Stimulated activated CD4-positive, alpha-beta T cell treated with anti-CD3 and anti-CD28 coated beads, Interleukin-12 subunit alpha, Interleukin-12 subunit beta, amount 100 ng/mL, for 24 hours (primary cell): ENCODE results near the gene ADAM22.
"Not testable (repeated sequence)": the region's sequence is repeated elsewhere in the genome, so short reads cannot be mapped to it uniquely, and the experiment has no call there.

Source experiments
- DNase-seq, 2 experiments: peaks; one replicate each; pipeline ENCODE4 v3.0.0-alpha.2; 2020; ENCODE audit warnings: low read depth in 2 of 2

Gene ADAM22

GRCh38 chr7:88109612-88110011 lies 175.6 kb downstream of the ADAM22 start:
- DNase-seq: no peak

- no peak for DNase-seq
These were observed 177.2 kb downstream of the ADAM22 start for GRCh38 chr7:88111140-88111743.

GRCh38 chr7:88111954-88112471 lies 178.0 kb downstream of the ADAM22 start:
- no peak for DNase-seq

GRCh38 chr7:88115258-88115796 lies 181.3 kb downstream of the ADAM22 start:
- DNase-seq: no peak

GRCh38 chr7:88115816-88116215 lies 181.8 kb downstream of the ADAM22 start:
- no peak for DNase-seq

GRCh38 chr7:88116235-88116795 lies 182.3 kb downstream of the ADAM22 start:
- no peak for DNase-seq

- no peak for DNase-seq
These were observed 183.3 kb downstream of the ADAM22 start for GRCh38 chr7:88117325-88117724.

GRCh38 chr7:88121335-88121734 lies 187.3 kb downstream of the ADAM22 start:
- DNase-seq: no peak

GRCh38 chr7:88127637-88128290 lies 193.7 kb downstream of the ADAM22 start:
- no peak for DNase-seq

GRCh38 chr7:88132725-88133124 lies 198.7 kb downstream of the ADAM22 start:
- no peak for DNase-seq

- DNase-seq: no peak
These were observed 206.9 kb downstream of the ADAM22 start for GRCh38 chr7:88140947-88141346.

- DNase-seq: no peak
These were observed 207.4 kb downstream of the ADAM22 start for GRCh38 chr7:88141479-88141878.

GRCh38 chr7:88141953-88142352 lies 207.9 kb downstream of the ADAM22 start:
- DNase-seq: no peak

GRCh38 chr7:88146616-88147015 lies 212.6 kb downstream of the ADAM22 start:
- DNase-seq: no peak

- DNase-seq: no peak
These were observed 213.3 kb downstream of the ADAM22 start for GRCh38 chr7:88147341-88147740.

- DNase-seq: no peak
These were observed 213.9 kb downstream of the ADAM22 start for GRCh38 chr7:88147949-88148348.

GRCh38 chr7:88150033-88150432 lies 216.0 kb downstream of the ADAM22 start:
- no peak for DNase-seq

- DNase-seq: no peak
These were observed 217.2 kb downstream of the ADAM22 start for GRCh38 chr7:88151119-88151790.

- no peak for DNase-seq
These were observed 219.3 kb downstream of the ADAM22 start for GRCh38 chr7:88153378-88153777.

GRCh38 chr7:88155756-88156155 lies 221.7 kb downstream of the ADAM22 start:
- no peak for DNase-seq

- no peak for DNase-seq
These were observed 222.3 kb downstream of the ADAM22 start for GRCh38 chr7:88156356-88156755.

- DNase-seq: not testable (repeated sequence)
These were observed 225.7 kb downstream of the ADAM22 start for GRCh38 chr7:88159741-88160140.
